H9 (cell line): ENCODE measurements around the gene TRPM3. TPM values are rescaled to one million over a fixed set of nuclear protein-coding genes. Genes with fewer than 3 reads are reported as not detected.

Source experiments
- DNase-seq: peaks from one replicate; pipeline ENCODE4 v3.0.0-alpha.2; 2017
- H2AFZ ChIP-seq: one replicate; pipeline ENCODE4 v1.6.1; 2013; ENCODE audit warnings: mild to moderate bottlenecking, low read length, control low read depth, moderate library complexity
- H2AK5ac ChIP-seq: 2 replicates; pipeline ENCODE4 v1.6.1; 2013; ENCODE audit warnings: low read length, control low read depth, mixed read lengths; ENCODE audit not compliant: insufficient read length
- H2BK120ac ChIP-seq: one replicate; pipeline ENCODE4 v1.6.1; 2013; ENCODE audit warnings: low read depth, mild to moderate bottlenecking, low read length, control low read depth, inconsistent platforms; ENCODE audit not compliant: poor library complexity, severe bottlenecking
- H2BK12ac ChIP-seq: 2 replicates; pipeline ENCODE4 v1.6.1; 2013; ENCODE audit warnings: low read length, control low read depth, mixed read lengths, low read depth; ENCODE audit not compliant: insufficient read length
- H2BK15ac ChIP-seq: 2 replicates; pipeline ENCODE4 v1.6.1; 2013; ENCODE audit warnings: low read depth, low read length, control low read depth
- H2BK20ac ChIP-seq: one replicate; pipeline ENCODE4 v1.6.1; 2013; ENCODE audit warnings: low read depth, mild to moderate bottlenecking, low read length, control low read depth, inconsistent platforms; ENCODE audit not compliant: poor library complexity, severe bottlenecking
- H2BK5ac ChIP-seq: 2 replicates; pipeline ENCODE4 v1.6.1; 2013; ENCODE audit warnings: low read length, control low read depth, mixed read lengths; ENCODE audit not compliant: insufficient read length
- H3K14ac ChIP-seq: 2 replicates; pipeline ENCODE4 v1.6.1; 2013; ENCODE audit warnings: low read length, control low read depth; ENCODE audit not compliant: insufficient read depth
- H3K18ac ChIP-seq: 2 replicates; pipeline ENCODE4 v1.6.1; 2013; ENCODE audit warnings: low read depth, mild to moderate bottlenecking, mixed read lengths, low read length, control low read depth; ENCODE audit not compliant: insufficient read length
- H3K23ac ChIP-seq: 2 replicates; pipeline ENCODE4 v1.6.1; 2013; ENCODE audit warnings: low read length, control low read depth, mixed read lengths, low read depth; ENCODE audit not compliant: insufficient read length
- H3K23me2 ChIP-seq: 2 replicates; pipeline ENCODE4 v1.6.1; 2013; ENCODE audit warnings: low read depth, mild to moderate bottlenecking, mixed read lengths, low read length, control low read depth; ENCODE audit not compliant: insufficient read length, poor library complexity, severe bottlenecking
- H3K27ac ChIP-seq: 2 replicates; pipeline ENCODE4 v1.5.1; 2013; ENCODE audit warnings: low read length, control low read depth, mixed read lengths, low read depth; ENCODE audit not compliant: insufficient read length
- H3K27me3 ChIP-seq: 2 replicates; pipeline ENCODE4 v1.6.1; 2013; ENCODE audit warnings: low read length, control low read depth, inconsistent platforms; ENCODE audit not compliant: insufficient read depth
- H3K4ac ChIP-seq: 2 replicates; pipeline ENCODE4 v1.6.1; 2013; ENCODE audit warnings: low read depth, mild to moderate bottlenecking, control low read depth, inconsistent platforms, low read length, moderate library complexity
- H3K4me1 ChIP-seq: 2 replicates; pipeline ENCODE4 v1.6.1; 2013; ENCODE audit warnings: low read length, control low read depth, inconsistent platforms; ENCODE audit not compliant: insufficient read depth
- H3K4me2 ChIP-seq: 2 replicates; pipeline ENCODE4 v1.6.1; 2013; ENCODE audit warnings: low read length, control low read depth, mixed read lengths; ENCODE audit not compliant: insufficient read length, insufficient read depth
- H3K56ac ChIP-seq: 2 replicates; pipeline ENCODE4 v1.6.1; 2013; ENCODE audit warnings: low read depth, mild to moderate bottlenecking, mixed read lengths, low read length, control low read depth; ENCODE audit not compliant: insufficient read length
- H3K79me1 ChIP-seq: 2 replicates; pipeline ENCODE4 v1.6.1; 2013; ENCODE audit warnings: low read depth, mild to moderate bottlenecking, moderate library complexity, low read length, control low read depth, inconsistent platforms; ENCODE audit not compliant: insufficient read depth, poor library complexity, severe bottlenecking
- H3K79me2 ChIP-seq: 2 replicates; pipeline ENCODE4 v1.6.1; 2013; ENCODE audit warnings: low read length, control low read depth, inconsistent platforms; ENCODE audit not compliant: insufficient read depth
- H3K9ac ChIP-seq: 2 replicates; pipeline ENCODE4 v1.6.1; 2013; ENCODE audit warnings: low read length, control low read depth, mixed read lengths; ENCODE audit not compliant: insufficient read length; ENCODE audit errors: extremely low read depth
- H3K9me3 ChIP-seq: one replicate; pipeline ENCODE4 v1.6.1; 2013; ENCODE audit warnings: low read depth, low read length, inconsistent platforms; ENCODE audit not compliant: control insufficient read depth
- H3T11ph ChIP-seq: one replicate; pipeline ENCODE4 v1.6.1; 2013; ENCODE audit warnings: mild to moderate bottlenecking, low read length, control low read depth, inconsistent platforms
- H4K20me1 ChIP-seq: one replicate; pipeline ENCODE4 v1.6.1; 2013; ENCODE audit not compliant: control insufficient read depth, insufficient read length, insufficient read depth
- H4K5ac ChIP-seq: 2 replicates; pipeline ENCODE4 v1.6.1; 2013; ENCODE audit warnings: low read depth, mild to moderate bottlenecking, mixed read lengths, low read length, control low read depth; ENCODE audit not compliant: insufficient read length
- H4K8ac ChIP-seq: replicated peaks from 2 replicates; pipeline ENCODE4 v1.6.1; 2013; ENCODE audit warnings: low read length, control low read depth, mixed read lengths, low read depth; ENCODE audit not compliant: insufficient read length
- H4K91ac ChIP-seq: 2 replicates; pipeline ENCODE4 v1.6.1; 2013; ENCODE audit warnings: low read depth, mild to moderate bottlenecking, moderate library complexity, mixed read lengths, low read length, control low read depth; ENCODE audit not compliant: insufficient read length
- H3K27ac Mint-ChIP-seq, 3 experiments: 2 replicates in 2 of 3; 3 replicates in 1 of 3; pipeline ENCODE4 v1.8.0; 2020 to 2021; ENCODE audit warnings: mixed read lengths in 3 of 3, mild to moderate bottlenecking in 1 of 3, moderate library complexity in 1 of 3
- H3K27me3 Mint-ChIP-seq: 2 replicates; pipeline ENCODE4 v1.8.0; 2021; ENCODE audit warnings: low read depth, mild to moderate bottlenecking, moderate library complexity, mixed read lengths
- H3K36me3 Mint-ChIP-seq, 3 experiments: 2 replicates in 2 of 3; 3 replicates in 1 of 3; pipeline ENCODE4 v1.8.0; 2020 to 2021; ENCODE audit warnings: low read depth in 3 of 3, mixed read lengths in 3 of 3; ENCODE audit not compliant: insufficient read depth in 1 of 3
- H3K4me1 Mint-ChIP-seq, 2 experiments: 2 replicates each; pipeline ENCODE4 v1.8.0; 2020; ENCODE audit warnings: mixed read lengths in 2 of 2
- H3K4me3 Mint-ChIP-seq, 2 experiments: 2 replicates in 1 of 2; 3 replicates in 1 of 2; pipeline ENCODE4 v1.8.0; 2020 to 2021; ENCODE audit warnings: mild to moderate bottlenecking in 2 of 2, mixed read lengths in 2 of 2, moderate library complexity in 1 of 2
- H3K9me3 Mint-ChIP-seq, 2 experiments: 2 replicates in 1 of 2; 3 replicates in 1 of 2; pipeline ENCODE4 v1.8.0; 2020; ENCODE audit warnings: mild to moderate bottlenecking in 2 of 2, mixed read lengths in 2 of 2, moderate library complexity in 1 of 2
- WGBS: extraction: QIAGEN DNeasy Blood & Tissue Kit; methylation state at CpG from one replicate; pipeline ENCODE4 v1.1.7; 2013; ENCODE audit warnings: missing lambda C conversion rate, low lambda C conversion rate, mixed read lengths; ENCODE audit not compliant: insufficient read length; ENCODE audit errors: extremely low coverage; 5-methylcytosine and 5-hydroxymethylcytosine counted together
- total RNA-seq: library from RNA; stranded (reverse); gene quantifications from 2 replicates; pipeline ENCODE4 v1.2.1, GENCODE V29; 2021
- TF ChIP-seq, protein P1 (sequence below): fragments of 200-600 bp; sonication (generic); conservative IDR thresholded peaks from 3 replicates; pipeline ENCODE4 v1.8.0; 2021; ENCODE audit warnings: antibody characterized with exemption, mild to moderate bottlenecking

TRPM3 gene
- total RNA-seq, 1 experiment from 2014 or later = 10.3 TPM

DNA sequence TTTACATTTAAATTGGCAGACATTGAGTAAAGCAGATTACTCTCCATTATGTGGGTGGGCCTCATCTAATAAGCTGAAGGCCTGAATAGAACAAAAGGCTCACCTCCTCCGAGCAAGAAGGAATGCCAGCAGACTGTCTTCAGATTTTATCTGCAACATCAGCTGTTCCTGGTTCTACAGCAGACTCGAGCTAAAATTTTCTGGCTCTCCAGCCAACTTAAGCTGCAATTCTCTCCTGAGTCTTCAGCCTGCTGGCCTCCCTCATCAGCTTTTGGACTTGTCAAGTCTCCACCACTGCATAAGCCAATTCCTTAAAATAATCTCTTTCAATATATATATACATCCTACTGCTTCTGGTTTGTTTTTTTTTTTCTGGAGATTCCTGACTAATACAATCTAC lies 12.5 kb downstream of the TRPM3 start:
- no peak overlapping the region for H3K4ac ChIP-seq
- H3K4me2 ChIP-seq = no peak overlapping the region
- no peaks in the 10 kb centered on the region for H3K79me2 ChIP-seq
- H3K56ac ChIP-seq = no peak overlapping the region
- no peak overlapping the region for H3K14ac ChIP-seq
- H2AFZ ChIP-seq = no peak overlapping the region
- Mint-ChIP-seq H3K27ac (no peak overlapping the region), H3K36me3 (peaks cover 0 to 6% (median 0%) of the 10 kb centered on the region in 3 experiments; a peak in 2 of 7 replicates), H3K27me3 (no peaks in the 10 kb centered on the region), H3K9me3 (peaks cover 0 to 3% of the 10 kb centered on the region in 2 experiments; a peak in 2 of 5 replicates), H3K4me3 (no peak overlapping the region), H3K4me1 (peaks cover 34 to 35% of the 10 kb centered on the region in 2 experiments)
- no peak overlapping the region for H2BK15ac ChIP-seq
- no peaks in the 10 kb centered on the region for H3K23me2 ChIP-seq
- H2BK5ac ChIP-seq = no peak overlapping the region
- no peak overlapping the region for H4K8ac ChIP-seq
- H3K27me3 ChIP-seq = no peaks in the 10 kb centered on the region
- TF ChIP-seq, protein P1, sequence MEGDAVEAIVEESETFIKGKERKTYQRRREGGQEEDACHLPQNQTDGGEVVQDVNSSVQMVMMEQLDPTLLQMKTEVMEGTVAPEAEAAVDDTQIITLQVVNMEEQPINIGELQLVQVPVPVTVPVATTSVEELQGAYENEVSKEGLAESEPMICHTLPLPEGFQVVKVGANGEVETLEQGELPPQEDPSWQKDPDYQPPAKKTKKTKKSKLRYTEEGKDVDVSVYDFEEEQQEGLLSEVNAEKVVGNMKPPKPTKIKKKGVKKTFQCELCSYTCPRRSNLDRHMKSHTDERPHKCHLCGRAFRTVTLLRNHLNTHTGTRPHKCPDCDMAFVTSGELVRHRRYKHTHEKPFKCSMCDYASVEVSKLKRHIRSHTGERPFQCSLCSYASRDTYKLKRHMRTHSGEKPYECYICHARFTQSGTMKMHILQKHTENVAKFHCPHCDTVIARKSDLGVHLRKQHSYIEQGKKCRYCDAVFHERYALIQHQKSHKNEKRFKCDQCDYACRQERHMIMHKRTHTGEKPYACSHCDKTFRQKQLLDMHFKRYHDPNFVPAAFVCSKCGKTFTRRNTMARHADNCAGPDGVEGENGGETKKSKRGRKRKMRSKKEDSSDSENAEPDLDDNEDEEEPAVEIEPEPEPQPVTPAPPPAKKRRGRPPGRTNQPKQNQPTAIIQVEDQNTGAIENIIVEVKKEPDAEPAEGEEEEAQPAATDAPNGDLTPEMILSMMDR = no peak
- no peak overlapping the region for H2BK12ac ChIP-seq
- no peak overlapping the region for H2AK5ac ChIP-seq
- H4K91ac ChIP-seq = no peak overlapping the region
- peaks cover 6% of the 10 kb centered on the region; the same call in 1 of the 2 replicates for H3K4me1 ChIP-seq
- no peak overlapping the region for H3K27ac ChIP-seq
- no peak overlapping the region for H2BK120ac ChIP-seq
- no CpG with 5 or more reads among the region's 2 CpGs for WGBS
- H3K18ac ChIP-seq = no peak overlapping the region
- no peak for DNase-seq
- no peak overlapping the region for H2BK20ac ChIP-seq
- no peak overlapping the region for H3K23ac ChIP-seq
- no peaks in the 10 kb centered on the region for H3K79me1 ChIP-seq
- H4K5ac ChIP-seq = no peak overlapping the region
- no peak overlapping the region for H3K9ac ChIP-seq
- H3K9me3 ChIP-seq = no peaks in the 10 kb centered on the region
- no peak overlapping the region for H3T11ph ChIP-seq
- no peaks in the 10 kb centered on the region for H4K20me1 ChIP-seq
